ENCODE data around the gene COG4.
A peak's percentile ranks its signal among the peaks of the same experiment; 100 is the strongest.

The COG4 gene

DNA sequence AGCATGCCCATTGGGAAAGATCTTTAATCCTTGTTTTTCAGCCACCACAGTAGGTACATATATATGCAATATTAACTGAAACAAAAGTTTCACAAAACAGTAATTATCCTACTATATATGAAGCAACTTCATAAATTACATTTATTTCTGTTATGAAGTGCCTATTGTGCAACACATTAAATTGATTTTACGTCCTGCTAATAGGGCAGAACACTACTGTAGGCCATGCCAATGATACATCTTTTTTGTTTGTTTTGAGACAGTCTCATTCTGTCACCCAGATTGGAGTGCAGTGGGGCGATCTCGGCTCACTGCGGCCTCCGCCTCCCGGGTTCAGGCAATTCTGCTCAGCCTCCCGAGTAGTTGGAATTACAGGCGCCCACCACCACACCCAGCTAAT lies 29.3 kb upstream of the COG4 start:
- DNase-seq (ENCODE audit: low read depth) = no peak
- no peak overlapping the region for H3K4me3 ChIP-seq (ENCODE audit: low read depth, low read length)
- TF ChIP-seq, protein P1, sequence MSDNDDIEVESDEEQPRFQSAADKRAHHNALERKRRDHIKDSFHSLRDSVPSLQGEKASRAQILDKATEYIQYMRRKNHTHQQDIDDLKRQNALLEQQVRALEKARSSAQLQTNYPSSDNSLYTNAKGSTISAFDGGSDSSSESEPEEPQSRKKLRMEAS (IDR thresholded peaks at IDR 0.05; ENCODE audit: low read depth, low read length) = no peak
- TF ChIP-seq POLR2A (IDR thresholded peaks at IDR 0.05; ENCODE audit: extremely low read depth, insufficient read length) = no peak
- TF ChIP-seq MYC (IDR thresholded peaks at IDR 0.05; ENCODE audit: low read depth, low read length) = no peak
- TF ChIP-seq, protein P2, sequence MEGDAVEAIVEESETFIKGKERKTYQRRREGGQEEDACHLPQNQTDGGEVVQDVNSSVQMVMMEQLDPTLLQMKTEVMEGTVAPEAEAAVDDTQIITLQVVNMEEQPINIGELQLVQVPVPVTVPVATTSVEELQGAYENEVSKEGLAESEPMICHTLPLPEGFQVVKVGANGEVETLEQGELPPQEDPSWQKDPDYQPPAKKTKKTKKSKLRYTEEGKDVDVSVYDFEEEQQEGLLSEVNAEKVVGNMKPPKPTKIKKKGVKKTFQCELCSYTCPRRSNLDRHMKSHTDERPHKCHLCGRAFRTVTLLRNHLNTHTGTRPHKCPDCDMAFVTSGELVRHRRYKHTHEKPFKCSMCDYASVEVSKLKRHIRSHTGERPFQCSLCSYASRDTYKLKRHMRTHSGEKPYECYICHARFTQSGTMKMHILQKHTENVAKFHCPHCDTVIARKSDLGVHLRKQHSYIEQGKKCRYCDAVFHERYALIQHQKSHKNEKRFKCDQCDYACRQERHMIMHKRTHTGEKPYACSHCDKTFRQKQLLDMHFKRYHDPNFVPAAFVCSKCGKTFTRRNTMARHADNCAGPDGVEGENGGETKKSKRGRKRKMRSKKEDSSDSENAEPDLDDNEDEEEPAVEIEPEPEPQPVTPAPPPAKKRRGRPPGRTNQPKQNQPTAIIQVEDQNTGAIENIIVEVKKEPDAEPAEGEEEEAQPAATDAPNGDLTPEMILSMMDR (IDR thresholded peaks at IDR 0.05; ENCODE audit: low read depth, low read length) = no peak

DNA sequence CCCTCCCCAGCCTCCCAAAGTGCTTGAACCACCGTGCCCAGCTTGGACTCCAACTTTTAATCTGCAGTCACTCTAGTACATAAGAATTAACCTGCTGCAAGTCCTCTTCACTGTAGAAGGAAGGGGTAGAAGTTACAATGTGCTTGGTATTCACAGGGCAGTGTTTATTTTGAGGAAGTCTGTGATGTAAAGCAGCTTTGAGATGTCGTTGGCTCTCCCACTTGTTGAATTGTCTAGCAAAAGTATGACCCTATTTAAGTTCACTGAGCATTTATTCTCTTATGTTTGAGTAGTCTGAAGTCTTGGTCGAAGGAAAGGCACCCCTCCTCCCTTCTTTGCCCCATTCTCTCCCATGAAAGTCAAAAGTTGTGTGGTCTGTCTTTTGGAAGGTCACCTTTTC lies 28.4 kb upstream of the COG4 start:
- TF ChIP-seq POLR2A (IDR thresholded peaks at IDR 0.05; ENCODE audit: extremely low read depth, insufficient read length) = no peak
- no peak for TF ChIP-seq MYC (IDR thresholded peaks at IDR 0.05; ENCODE audit: low read depth, low read length)
- TF ChIP-seq, protein P2 (IDR thresholded peaks at IDR 0.05; ENCODE audit: low read depth, low read length) = no peak
- TF ChIP-seq, protein P1 (IDR thresholded peaks at IDR 0.05; ENCODE audit: low read depth, low read length) = no peak
- peak; percentile 33 for DNase-seq (ENCODE audit: low read depth)

DNA sequence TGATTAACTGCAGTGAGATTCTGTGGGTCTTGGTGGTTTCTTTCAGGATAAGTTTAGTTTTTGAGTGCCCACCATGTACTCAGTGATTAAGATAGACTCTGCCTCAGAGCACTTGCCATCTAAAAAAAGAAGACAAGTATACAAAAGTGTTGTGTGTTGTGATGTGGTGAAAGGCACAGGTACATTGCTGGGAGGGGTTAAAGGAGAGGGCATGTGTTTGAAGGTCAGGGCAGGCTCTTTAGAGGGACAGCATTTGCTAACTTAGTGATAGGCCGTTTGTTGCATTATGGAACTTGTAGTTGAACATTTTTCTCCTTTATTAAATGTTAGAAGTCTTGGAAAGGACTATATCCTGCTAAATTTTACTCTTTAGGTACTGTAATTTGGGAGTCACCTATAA lies 26.7 kb upstream of the COG4 start:
- DNase-seq (ENCODE audit: low read depth) = no peak
- no peak overlapping the region for H3K4me3 ChIP-seq (ENCODE audit: low read depth, low read length)
- TF ChIP-seq, protein P1 (IDR thresholded peaks at IDR 0.05; ENCODE audit: low read depth, low read length) = no peak
- TF ChIP-seq, protein P2 (IDR thresholded peaks at IDR 0.05; ENCODE audit: low read depth, low read length) = no peak
- TF ChIP-seq MYC (IDR thresholded peaks at IDR 0.05; ENCODE audit: low read depth, low read length) = no peak
- no peak for TF ChIP-seq POLR2A (IDR thresholded peaks at IDR 0.05; ENCODE audit: extremely low read depth, insufficient read length)

More for the DNA sequence above, 28.4 kb upstream of the COG4 start:
- H3K4me3 ChIP-seq (ENCODE audit: low read depth, low read length) = no peak overlapping the region

DNA sequence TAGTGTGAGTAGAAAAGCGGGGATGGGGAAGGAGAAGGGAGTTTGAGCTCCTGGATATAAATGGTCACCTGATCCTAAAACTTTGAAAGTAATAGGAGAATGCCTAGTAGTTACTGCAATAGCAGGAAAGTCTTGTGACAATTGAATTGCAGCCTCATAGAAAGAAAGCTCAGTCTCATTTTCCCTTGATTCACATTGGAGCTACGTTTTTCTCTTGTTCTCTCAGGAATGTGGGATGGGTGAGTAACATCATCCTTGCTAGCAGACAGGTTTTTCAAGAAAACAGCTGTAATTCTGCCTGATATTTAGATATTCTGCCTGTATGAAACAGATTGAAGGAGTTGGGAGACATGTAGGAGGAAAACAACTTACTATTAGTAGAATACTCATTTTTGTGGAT lies 25.6 kb upstream of the COG4 start:
- no peak overlapping the region for H3K4me3 ChIP-seq (ENCODE audit: low read depth, low read length)
- TF ChIP-seq, protein P1 (IDR thresholded peaks at IDR 0.05; ENCODE audit: low read depth, low read length) = no peak
- TF ChIP-seq, protein P2 (IDR thresholded peaks at IDR 0.05; ENCODE audit: low read depth, low read length) = no peak
- TF ChIP-seq MYC (IDR thresholded peaks at IDR 0.05; ENCODE audit: low read depth, low read length) = no peak
- TF ChIP-seq POLR2A (IDR thresholded peaks at IDR 0.05; ENCODE audit: extremely low read depth, insufficient read length) = no peak
- no peak for DNase-seq (ENCODE audit: low read depth)

DNA sequence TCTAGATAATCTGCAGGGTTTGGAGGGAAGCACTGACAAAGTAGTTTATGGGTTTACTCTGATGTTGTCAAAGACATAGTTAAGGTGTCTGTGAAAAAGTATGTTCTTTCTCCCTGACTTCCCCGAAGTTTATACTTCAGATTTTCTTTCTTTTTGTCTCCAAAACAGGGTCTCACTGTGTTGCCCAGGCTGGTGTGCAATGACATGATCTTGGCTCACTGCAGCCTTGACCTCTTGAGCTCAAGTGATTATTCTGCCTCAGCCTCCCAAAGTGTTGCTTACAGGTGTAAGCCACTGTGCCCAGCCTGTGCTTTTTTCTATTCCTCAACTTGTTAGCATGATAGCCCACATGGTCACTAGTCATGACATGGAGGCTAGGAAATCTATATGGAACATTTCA lies 21.2 kb upstream of the COG4 start:
- no peak overlapping the region for H3K4me3 ChIP-seq (ENCODE audit: low read depth, low read length)
- no peak for DNase-seq (ENCODE audit: low read depth)
- TF ChIP-seq POLR2A (IDR thresholded peaks at IDR 0.05; ENCODE audit: extremely low read depth, insufficient read length) = no peak
- no peak for TF ChIP-seq MYC (IDR thresholded peaks at IDR 0.05; ENCODE audit: low read depth, low read length)
- TF ChIP-seq, protein P2 (IDR thresholded peaks at IDR 0.05; ENCODE audit: low read depth, low read length) = no peak
- TF ChIP-seq, protein P1 (IDR thresholded peaks at IDR 0.05; ENCODE audit: low read depth, low read length) = no peak

DNA sequence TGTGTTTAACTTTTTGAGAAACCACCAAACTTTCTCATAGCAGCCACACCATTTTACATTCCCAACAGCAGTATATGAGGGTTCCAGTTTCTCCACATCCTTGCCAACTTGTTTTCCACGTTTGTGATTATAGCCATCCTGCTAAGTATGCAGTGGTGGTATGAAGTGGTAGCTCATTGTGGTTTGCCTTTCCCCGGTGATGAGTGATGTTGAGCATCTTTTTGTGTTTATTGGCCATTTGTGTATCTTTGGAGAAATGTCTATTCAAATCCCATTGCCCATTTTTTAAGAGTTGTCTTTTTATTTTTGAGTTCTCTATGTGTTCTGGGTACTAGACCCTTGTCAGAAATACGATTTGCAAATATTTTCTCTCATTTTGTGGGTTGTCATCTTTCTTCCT lies 17.6 kb upstream of the COG4 start:
- H3K4me3 ChIP-seq (ENCODE audit: low read depth, low read length) = no peak overlapping the region
- no peak for DNase-seq (ENCODE audit: low read depth)
- TF ChIP-seq, protein P2 (IDR thresholded peaks at IDR 0.05; ENCODE audit: low read depth, low read length) = no peak
- TF ChIP-seq MYC (IDR thresholded peaks at IDR 0.05; ENCODE audit: low read depth, low read length) = no peak
- TF ChIP-seq POLR2A (IDR thresholded peaks at IDR 0.05; ENCODE audit: extremely low read depth, insufficient read length) = no peak
- TF ChIP-seq, protein P1 (IDR thresholded peaks at IDR 0.05; ENCODE audit: low read depth, low read length) = no peak

Data from NB4 (cell line).